ENCODE data around the gene ADAM22. TPM values are rescaled to one million over a fixed set of nuclear protein-coding genes. Genes with fewer than 3 reads are reported as not detected.

The ADAM22 gene
- polyA plus RNA-seq, 1 of the 3 experiments (the other 2 are of a cell fraction), result 3.0 TPM

DNA sequence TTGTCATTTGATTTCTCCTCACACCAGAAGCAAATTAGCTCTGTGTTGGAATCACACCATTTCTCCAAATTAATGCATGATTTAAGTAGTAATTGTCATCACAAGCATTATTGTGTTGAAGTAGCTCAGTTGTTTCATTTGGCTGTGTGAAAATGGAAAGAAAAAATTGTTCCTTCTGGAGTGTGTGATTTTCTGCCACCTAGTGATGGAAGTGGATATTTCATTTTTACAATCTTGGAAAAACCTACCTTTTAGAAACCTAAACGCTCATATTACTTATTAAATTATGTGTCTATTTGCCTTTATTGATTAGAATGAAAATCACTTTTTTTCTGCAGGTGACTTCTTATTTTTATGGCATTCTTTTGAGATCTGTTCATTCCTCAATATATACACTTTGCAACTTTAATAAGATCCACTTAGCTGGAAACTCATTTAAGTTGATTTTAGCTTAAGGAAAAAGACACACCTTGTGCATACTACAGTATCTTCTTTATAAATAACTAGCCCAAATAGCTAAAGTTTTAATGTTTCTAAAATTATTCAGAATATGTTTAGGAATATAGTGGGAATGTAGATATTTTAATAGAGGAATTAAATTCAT lies 235.8 kb downstream of the ADAM22 start:
- 13% methylated on average over 1 of the region's 1 CpG for WGBS (ENCODE audit: low lambda C conversion rate)
- H3K9me2 ChIP-seq, result no peaks in the 10 kb centered on the region
- no peaks in the 10 kb centered on the region for H4K20me1 ChIP-seq (ENCODE audit: insufficient read depth)
- peaks cover 0 to 13% of the 10 kb centered on the region in 2 experiments for H3K36me3 ChIP-seq (replicated peaks in 1 of 2; ENCODE audit: control insufficient read depth in 1 of 2, insufficient read depth in 2 of 2, low read length in 1 of 2)
- H3K4me2 ChIP-seq, result no peak overlapping the region
- no peak overlapping the region for H2AFZ ChIP-seq (ENCODE audit: low read depth)
- no peaks in the 10 kb centered on the region for H3K27me3 ChIP-seq (ENCODE audit: insufficient read depth)
- H3K9me3 ChIP-seq, result no peaks in the 10 kb centered on the region
- TF ChIP-seq NFIC (IDR thresholded peaks at IDR 0.05; ENCODE audit: borderline replicate concordance) (no peak), POLR2AphosphoS5 (IDR thresholded peaks at IDR 0.05; ENCODE audit: low read depth, low read length) (no peak), SMC3 (IDR thresholded peaks at IDR 0.05; ENCODE audit: low read depth, low read length) (peak; percentile 58), RAD21 (IDR thresholded peaks at IDR 0.05; ENCODE audit: low read length) (peak; percentile 77), CTCF (IDR thresholded peaks at IDR 0.05) (peak; percentile 82)
- TF ChIP-seq, protein P1, sequence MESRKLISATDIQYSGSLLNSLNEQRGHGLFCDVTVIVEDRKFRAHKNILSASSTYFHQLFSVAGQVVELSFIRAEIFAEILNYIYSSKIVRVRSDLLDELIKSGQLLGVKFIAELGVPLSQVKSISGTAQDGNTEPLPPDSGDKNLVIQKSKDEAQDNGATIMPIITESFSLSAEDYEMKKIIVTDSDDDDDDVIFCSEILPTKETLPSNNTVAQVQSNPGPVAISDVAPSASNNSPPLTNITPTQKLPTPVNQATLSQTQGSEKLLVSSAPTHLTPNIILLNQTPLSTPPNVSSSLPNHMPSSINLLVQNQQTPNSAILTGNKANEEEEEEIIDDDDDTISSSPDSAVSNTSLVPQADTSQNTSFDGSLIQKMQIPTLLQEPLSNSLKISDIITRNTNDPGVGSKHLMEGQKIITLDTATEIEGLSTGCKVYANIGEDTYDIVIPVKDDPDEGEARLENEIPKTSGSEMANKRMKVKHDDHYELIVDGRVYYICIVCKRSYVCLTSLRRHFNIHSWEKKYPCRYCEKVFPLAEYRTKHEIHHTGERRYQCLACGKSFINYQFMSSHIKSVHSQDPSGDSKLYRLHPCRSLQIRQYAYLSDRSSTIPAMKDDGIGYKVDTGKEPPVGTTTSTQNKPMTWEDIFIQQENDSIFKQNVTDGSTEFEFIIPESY (IDR thresholded peaks at IDR 0.05; ENCODE audit: borderline replicate concordance, low read depth), result no peak
- TF ChIP-seq, protein P2, sequence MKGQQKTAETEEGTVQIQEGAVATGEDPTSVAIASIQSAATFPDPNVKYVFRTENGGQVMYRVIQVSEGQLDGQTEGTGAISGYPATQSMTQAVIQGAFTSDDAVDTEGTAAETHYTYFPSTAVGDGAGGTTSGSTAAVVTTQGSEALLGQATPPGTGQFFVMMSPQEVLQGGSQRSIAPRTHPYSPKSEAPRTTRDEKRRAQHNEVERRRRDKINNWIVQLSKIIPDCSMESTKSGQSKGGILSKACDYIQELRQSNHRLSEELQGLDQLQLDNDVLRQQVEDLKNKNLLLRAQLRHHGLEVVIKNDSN (IDR thresholded peaks at IDR 0.05; ENCODE audit: borderline replicate concordance, low read depth), result no peak
- ChIA-PET POLR2A (no interaction called here), CTCF (interaction anchor here (0.6 to 3.3 kb wide), 55 partner anchors 9 to 1131 kb away, joined by 3 to 26 read pairs (median 4); partner anchors contain the start of gene ADAM22)
- DNase-seq, result peak; percentile 15
- no peaks in the 10 kb centered on the region for H3F3A ChIP-seq (replicated peaks; ENCODE audit: insufficient read depth)
- H3K27ac ChIP-seq (ENCODE audit: low read depth in 2 of 2, low read length in 1 of 2), result no peak overlapping the region
- H3K4me1 ChIP-seq (ENCODE audit: control insufficient read depth in 1 of 2, insufficient read depth in 2 of 2, low read depth in 1 of 2, low read length in 1 of 2), result peaks cover 0 to 8% of the 10 kb centered on the region in 2 experiments; a peak in 2 of 4 replicates
- H3K79me2 ChIP-seq (ENCODE audit: insufficient read depth), result no peaks in the 10 kb centered on the region
- H3K4me3 ChIP-seq (ENCODE audit: low read depth in 2 of 2, low read length in 1 of 2), result no peak overlapping the region
- no peak overlapping the region for H3K9ac ChIP-seq

DNA sequence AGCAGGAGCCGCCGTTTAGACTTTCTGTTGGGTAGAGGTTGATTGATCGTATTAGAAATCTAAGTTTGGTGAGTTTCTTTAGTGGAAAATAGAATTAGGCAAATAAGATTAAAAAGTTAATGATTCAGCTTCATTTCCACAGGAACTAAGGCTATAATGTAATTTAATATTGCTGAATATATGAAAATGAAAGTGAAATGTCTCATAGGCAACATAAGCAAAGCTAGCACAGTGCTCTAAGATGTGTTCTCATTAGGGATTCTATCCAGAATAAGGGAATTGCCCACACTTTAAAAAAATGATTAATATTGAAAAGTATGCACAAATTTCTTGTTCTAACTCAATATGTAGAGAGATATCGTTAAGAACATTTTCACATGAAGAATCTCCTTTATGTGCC lies 238.8 kb downstream of the ADAM22 start:
- H4K20me1 ChIP-seq (ENCODE audit: insufficient read depth), result no peaks in the 10 kb centered on the region
- ChIA-PET POLR2A (no interaction called here), CTCF (interaction anchor here (1.4 kb wide), 1 partner anchor 34 kb away, joined by 3 read pairs; no protein-coding TSS in a partner anchor)
- no peak overlapping the region for H3K27ac ChIP-seq (ENCODE audit: low read depth in 2 of 2, low read length in 1 of 2)
- H3F3A ChIP-seq (replicated peaks; ENCODE audit: insufficient read depth), result no peaks in the 10 kb centered on the region
- H2AFZ ChIP-seq (ENCODE audit: low read depth), result no peak overlapping the region
- no peaks in the 10 kb centered on the region for H3K9me3 ChIP-seq
- DNase-seq, result no peak
- no peaks in the 10 kb centered on the region for H3K27me3 ChIP-seq (ENCODE audit: insufficient read depth)
- H3K4me2 ChIP-seq, result no peak overlapping the region
- no peak overlapping the region for H3K9ac ChIP-seq
- TF ChIP-seq TCF12 (IDR thresholded peaks at IDR 0.05) (no peak), YY1 (IDR thresholded peaks at IDR 0.05; ENCODE audit: low read depth) (no peak), FOXJ3 (CRISPR knock-in tag; IDR thresholded peaks at IDR 0.05) (no peak), GABPA (IDR thresholded peaks at IDR 0.05; ENCODE audit: low read depth) (no peak), RAD21 (IDR thresholded peaks at IDR 0.05; ENCODE audit: low read length) (no peak), JUND (IDR thresholded peaks at IDR 0.05) (no peak), SIN3A (IDR thresholded peaks at IDR 0.05; ENCODE audit: borderline replicate concordance, low read depth, low read length) (no peak), TAF1 (IDR thresholded peaks at IDR 0.05; ENCODE audit: borderline replicate concordance, low read depth, low read length) (no peak), MEF2A (IDR thresholded peaks at IDR 0.05; ENCODE audit: borderline replicate concordance, low read depth) (no peak), GATA2 (CRISPR knock-in tag; IDR thresholded peaks at IDR 0.05) (no peak), ELF1 (IDR thresholded peaks at IDR 0.05) (no peak), FOSL2 (IDR thresholded peaks at IDR 0.05; ENCODE audit: borderline replicate concordance, low read depth) (no peak)
- TF ChIP-seq, protein P3, sequence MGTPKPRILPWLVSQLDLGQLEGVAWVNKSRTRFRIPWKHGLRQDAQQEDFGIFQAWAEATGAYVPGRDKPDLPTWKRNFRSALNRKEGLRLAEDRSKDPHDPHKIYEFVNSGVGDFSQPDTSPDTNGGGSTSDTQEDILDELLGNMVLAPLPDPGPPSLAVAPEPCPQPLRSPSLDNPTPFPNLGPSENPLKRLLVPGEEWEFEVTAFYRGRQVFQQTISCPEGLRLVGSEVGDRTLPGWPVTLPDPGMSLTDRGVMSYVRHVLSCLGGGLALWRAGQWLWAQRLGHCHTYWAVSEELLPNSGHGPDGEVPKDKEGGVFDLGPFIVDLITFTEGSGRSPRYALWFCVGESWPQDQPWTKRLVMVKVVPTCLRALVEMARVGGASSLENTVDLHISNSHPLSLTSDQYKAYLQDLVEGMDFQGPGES (IDR thresholded peaks at IDR 0.05; ENCODE audit: low read depth, low read length), result no peak
- 91% methylated on average over 4 of the region's 4 CpGs for WGBS (ENCODE audit: low lambda C conversion rate)
- H3K9me2 ChIP-seq, result no peaks in the 10 kb centered on the region
- peaks cover 0 to 8% of the 10 kb centered on the region in 2 experiments for H3K36me3 ChIP-seq (replicated peaks in 1 of 2; ENCODE audit: control insufficient read depth in 1 of 2, insufficient read depth in 2 of 2, low read length in 1 of 2)
- H3K4me1 ChIP-seq (ENCODE audit: control insufficient read depth in 1 of 2, insufficient read depth in 2 of 2, low read depth in 1 of 2, low read length in 1 of 2), result no peaks in the 10 kb centered on the region; a peak in 1 of 4 replicates
- no peak overlapping the region for H3K4me3 ChIP-seq (ENCODE audit: low read depth in 2 of 2, low read length in 1 of 2)
- no peaks in the 10 kb centered on the region for H3K79me2 ChIP-seq (ENCODE audit: insufficient read depth)

Data from SK-N-SH (cell line).